HG03108 (cell line): ENCODE results near the gene NOL3.

Source experiments
- ATAC-seq: cut with Tn5 transposase; IDR thresholded peaks from one replicate; pipeline ENCODE4 v1.9.1; 2021; ENCODE audit warnings: moderate library complexity; ENCODE audit not compliant: unreplicated experiment

The NOL3 gene

GRCh38 chr16:67154578-67155294 lies 15.6 kb upstream of the NOL3 start:
- ATAC-seq: no peak

- no peak for ATAC-seq
Observed at GRCh38 chr16:67155295-67156142, 14.8 kb upstream of the NOL3 start.

- ATAC-seq: no peak
Observed at GRCh38 chr16:67156143-67156844, 14.0 kb upstream of the NOL3 start.

- no peak for ATAC-seq
Observed at GRCh38 chr16:67157106-67157748, 13.1 kb upstream of the NOL3 start.

- ATAC-seq: no peak
Observed at GRCh38 chr16:67157892-67158635, 12.3 kb upstream of the NOL3 start.

- ATAC-seq: peak; percentile 42
Observed at GRCh38 chr16:67158637-67159600, 11.4 kb upstream of the NOL3 start.

GRCh38 chr16:67161595-67162058 lies 8.7 kb upstream of the NOL3 start:
- ATAC-seq: no peak

GRCh38 chr16:67162506-67163163 lies 7.7 kb upstream of the NOL3 start:
- no peak for ATAC-seq

GRCh38 chr16:67163164-67163998 lies 7.0 kb upstream of the NOL3 start:
- no peak for ATAC-seq

- ATAC-seq: no peak
Observed at GRCh38 chr16:67163999-67164558, 6.3 kb upstream of the NOL3 start.

GRCh38 chr16:67164599-67165061 lies 5.7 kb upstream of the NOL3 start, which contains the start of gene HSF4:
TSS of gene HSF4 (plus strand) at chr16:67164745. CDS start at chr16:67164812, 67 bp downstream.
- ATAC-seq: no peak

GRCh38 chr16:67165121-67166078 lies 4.9 kb upstream of the NOL3 start:
- no peak for ATAC-seq

GRCh38 chr16:67166110-67166547 lies 4.2 kb upstream of the NOL3 start:
- ATAC-seq: no peak

GRCh38 chr16:67166598-67167168 lies 3.7 kb upstream of the NOL3 start:
- no peak for ATAC-seq

- no peak for ATAC-seq
Observed at GRCh38 chr16:67167588-67167987, 2.8 kb upstream of the NOL3 start.

- ATAC-seq: no peak
Observed at GRCh38 chr16:67169011-67169451, 1.3 kb upstream of the NOL3 start.
